ENCODE measurements around the gene STT3A. TPM values are rescaled to one million over a fixed set of nuclear protein-coding genes. Genes with fewer than 3 reads are reported as not detected.

Gene STT3A
- total and polyA plus RNA-seq, 2 donors (not counting 1 experiment from before 2014, with no cell fraction given), result 257 to 375 TPM

DNA sequence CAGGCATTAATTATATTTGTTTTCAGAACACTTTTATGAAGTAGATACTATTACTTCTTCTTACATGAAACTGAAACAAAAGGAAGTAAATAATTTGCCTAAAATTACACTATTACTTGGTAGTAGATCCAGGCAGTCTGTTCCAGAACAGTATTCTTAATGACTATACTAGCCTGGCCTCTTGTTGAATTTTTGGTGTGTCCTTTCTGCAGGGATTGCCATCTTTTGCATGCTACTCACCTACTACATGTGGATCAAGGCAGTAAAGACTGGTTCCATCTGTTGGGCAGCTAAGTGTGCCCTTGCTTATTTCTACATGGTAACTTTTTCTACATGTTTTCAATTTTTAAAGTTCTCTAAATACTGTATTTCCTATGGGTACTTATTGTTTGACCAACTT lies 12.8 kb downstream of the STT3A start:
- Histone ChIP-seq H3K4me2 (ENCODE audit: extremely low read depth, insufficient read depth, low read length) (no peak overlapping the region), H4K20me1 (ENCODE audit: control insufficient read depth, extremely low read depth, insufficient read depth, low read length) (no peaks in the 10 kb centered on the region), H3K9me3 (ENCODE audit: control insufficient read depth, insufficient read depth, low read depth, low read length) (no peaks in the 10 kb centered on the region), H3K27me3 (ENCODE audit: control insufficient read depth, insufficient read depth, low read length) (no peaks in the 10 kb centered on the region), H3K4me3 (replicated peaks in 1 of 4; ENCODE audit: control extremely low read depth in 1 of 4, insufficient read depth in 1 of 4, low read depth in 3 of 4, low read length in 4 of 4) (no peak overlapping the region), H3K36me3 (ENCODE audit: control insufficient read depth, insufficient read depth, low read length) (peaks cover 22% of the 10 kb centered on the region), H2AFZ (ENCODE audit: low read length) (no peak overlapping the region), H3K79me2 (ENCODE audit: control insufficient read depth, insufficient read depth, low read length) (peaks cover 3% of the 10 kb centered on the region), H3K4me1 (ENCODE audit: control insufficient read depth, extremely low read depth, insufficient read depth, low read length) (peaks cover 4% of the 10 kb centered on the region), H3K9ac (ENCODE audit: insufficient read depth, low read length) (no peak overlapping the region), H3K27ac (ENCODE audit: insufficient read depth, low read length) (no peak overlapping the region)
- no peak for DNase-seq (ENCODE audit: low read depth in 2 of 2)
- TF ChIP-seq EZH2 (IDR thresholded peaks at IDR 0.05; ENCODE audit: low read length, missing control alignments), result no peak
- TF ChIP-seq, protein P1, sequence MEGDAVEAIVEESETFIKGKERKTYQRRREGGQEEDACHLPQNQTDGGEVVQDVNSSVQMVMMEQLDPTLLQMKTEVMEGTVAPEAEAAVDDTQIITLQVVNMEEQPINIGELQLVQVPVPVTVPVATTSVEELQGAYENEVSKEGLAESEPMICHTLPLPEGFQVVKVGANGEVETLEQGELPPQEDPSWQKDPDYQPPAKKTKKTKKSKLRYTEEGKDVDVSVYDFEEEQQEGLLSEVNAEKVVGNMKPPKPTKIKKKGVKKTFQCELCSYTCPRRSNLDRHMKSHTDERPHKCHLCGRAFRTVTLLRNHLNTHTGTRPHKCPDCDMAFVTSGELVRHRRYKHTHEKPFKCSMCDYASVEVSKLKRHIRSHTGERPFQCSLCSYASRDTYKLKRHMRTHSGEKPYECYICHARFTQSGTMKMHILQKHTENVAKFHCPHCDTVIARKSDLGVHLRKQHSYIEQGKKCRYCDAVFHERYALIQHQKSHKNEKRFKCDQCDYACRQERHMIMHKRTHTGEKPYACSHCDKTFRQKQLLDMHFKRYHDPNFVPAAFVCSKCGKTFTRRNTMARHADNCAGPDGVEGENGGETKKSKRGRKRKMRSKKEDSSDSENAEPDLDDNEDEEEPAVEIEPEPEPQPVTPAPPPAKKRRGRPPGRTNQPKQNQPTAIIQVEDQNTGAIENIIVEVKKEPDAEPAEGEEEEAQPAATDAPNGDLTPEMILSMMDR (conservative IDR thresholded peaks at IDR 0.05 in 1 of 2, IDR thresholded peaks at IDR 0.05 in 1 of 2; ENCODE audit: low read depth in 1 of 2, low read length in 2 of 2), result no peak

GRCh38 chr11:125609545-125609944 lies 16.9 kb downstream of the STT3A start:
- H4K20me1 ChIP-seq (ENCODE audit: control insufficient read depth, extremely low read depth, insufficient read depth, low read length), result no peaks in the 10 kb centered on the region
- no peak overlapping the region for H3K9ac ChIP-seq (ENCODE audit: insufficient read depth, low read length)
- no peak overlapping the region for H2AFZ ChIP-seq (ENCODE audit: low read length)
- no peak overlapping the region for H3K27ac ChIP-seq (ENCODE audit: insufficient read depth, low read length)
- H3K27me3 ChIP-seq (ENCODE audit: control insufficient read depth, insufficient read depth, low read length), result no peaks in the 10 kb centered on the region
- no peak for DNase-seq (ENCODE audit: low read depth in 2 of 2)
- H3K4me3 ChIP-seq (replicated peaks in 1 of 4; ENCODE audit: control extremely low read depth in 1 of 4, insufficient read depth in 1 of 4, low read depth in 3 of 4, low read length in 4 of 4), result no peak overlapping the region
- H3K79me2 ChIP-seq (ENCODE audit: control insufficient read depth, insufficient read depth, low read length), result no peaks in the 10 kb centered on the region
- TF ChIP-seq, protein P1 (conservative IDR thresholded peaks at IDR 0.05 in 1 of 2, IDR thresholded peaks at IDR 0.05 in 1 of 2; ENCODE audit: low read depth in 1 of 2, low read length in 2 of 2), result no peak
- TF ChIP-seq EZH2 (IDR thresholded peaks at IDR 0.05; ENCODE audit: low read length, missing control alignments), result no peak
- H3K4me2 ChIP-seq (ENCODE audit: extremely low read depth, insufficient read depth, low read length), result no peak overlapping the region
- peaks cover 22% of the 10 kb centered on the region for H3K36me3 ChIP-seq (ENCODE audit: control insufficient read depth, insufficient read depth, low read length)
- no peaks in the 10 kb centered on the region for H3K9me3 ChIP-seq (ENCODE audit: control insufficient read depth, insufficient read depth, low read depth, low read length)
- no peaks in the 10 kb centered on the region for H3K4me1 ChIP-seq (ENCODE audit: control insufficient read depth, extremely low read depth, insufficient read depth, low read length)

- no peak for TF ChIP-seq EZH2 (IDR thresholded peaks at IDR 0.05; ENCODE audit: low read length, missing control alignments)
- TF ChIP-seq, protein P1 (conservative IDR thresholded peaks at IDR 0.05 in 1 of 2, IDR thresholded peaks at IDR 0.05 in 1 of 2; ENCODE audit: low read depth in 1 of 2, low read length in 2 of 2), result no peak
- H3K36me3 ChIP-seq (ENCODE audit: control insufficient read depth, insufficient read depth, low read length), result peaks cover 6% of the 10 kb centered on the region
Observed at GRCh38 chr11:125618383-125618782, 25.7 kb downstream of the STT3A start.

More at GRCh38 chr11:125618383-125618782, 25.7 kb downstream of the STT3A start:
- no peak overlapping the region for H3K9ac ChIP-seq (ENCODE audit: insufficient read depth, low read length)
- H3K4me3 ChIP-seq (replicated peaks in 1 of 4; ENCODE audit: control extremely low read depth in 1 of 4, insufficient read depth in 1 of 4, low read depth in 3 of 4, low read length in 4 of 4), result no peak overlapping the region
- no peak for DNase-seq (ENCODE audit: low read depth in 2 of 2)
- no peaks in the 10 kb centered on the region for H3K9me3 ChIP-seq (ENCODE audit: control insufficient read depth, insufficient read depth, low read depth, low read length)
- H3K27ac ChIP-seq (ENCODE audit: insufficient read depth, low read length), result no peak overlapping the region
- H3K27me3 ChIP-seq (ENCODE audit: control insufficient read depth, insufficient read depth, low read length), result no peaks in the 10 kb centered on the region
- H4K20me1 ChIP-seq (ENCODE audit: control insufficient read depth, extremely low read depth, insufficient read depth, low read length), result no peaks in the 10 kb centered on the region
- no peak overlapping the region for H3K4me2 ChIP-seq (ENCODE audit: extremely low read depth, insufficient read depth, low read length)
- no peaks in the 10 kb centered on the region for H3K79me2 ChIP-seq (ENCODE audit: control insufficient read depth, insufficient read depth, low read length)
- no peak overlapping the region for H2AFZ ChIP-seq (ENCODE audit: low read length)
- peaks cover 2% of the 10 kb centered on the region for H3K4me1 ChIP-seq (ENCODE audit: control insufficient read depth, extremely low read depth, insufficient read depth, low read length)
